Neural progenitor cell (in vitro differentiated cells): Measurements from ENCODE around the gene GJC3.
"Not testable (repeated sequence)": the region's sequence is repeated elsewhere in the genome, so short reads cannot be mapped to it uniquely, and the experiment has no call there.

Experiments used
- EZH2 ChIP-seq: fragments of 200-600 bp; sonication (generic); IDR thresholded peaks from 2 replicates; pipeline ENCODE4 v1.6.1; 2017; ENCODE audit warnings: antibody characterized with exemption, mild to moderate bottlenecking, moderate library complexity
- TF ChIP-seq, protein P1 (sequence below): fragments of 200-600 bp; sonication (generic); IDR thresholded peaks from 2 replicates; pipeline ENCODE4 v1.5.1; 2017; ENCODE audit warnings: antibody characterized with exemption, mild to moderate bottlenecking

DNA sequence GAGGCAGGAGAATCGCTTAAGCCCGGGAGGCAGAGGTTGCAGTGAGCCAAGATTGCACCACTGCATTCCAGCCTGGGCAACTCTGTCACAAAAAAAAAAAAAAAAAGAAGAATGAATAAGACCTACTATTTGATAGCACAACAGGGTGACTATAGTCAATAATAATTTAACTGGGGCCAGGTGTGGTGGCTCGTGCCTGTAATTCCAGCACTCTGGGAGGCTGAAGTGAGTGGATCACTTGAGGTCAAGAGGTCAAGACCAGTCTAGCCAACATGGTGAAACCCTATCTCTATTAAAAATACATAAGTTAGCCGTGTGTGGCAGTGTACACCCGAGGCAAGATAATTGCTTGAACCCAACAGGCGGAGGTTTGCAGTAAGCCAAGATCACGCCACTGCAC lies 44.4 kb upstream of the GJC3 start:
- TF ChIP-seq, protein P1, sequence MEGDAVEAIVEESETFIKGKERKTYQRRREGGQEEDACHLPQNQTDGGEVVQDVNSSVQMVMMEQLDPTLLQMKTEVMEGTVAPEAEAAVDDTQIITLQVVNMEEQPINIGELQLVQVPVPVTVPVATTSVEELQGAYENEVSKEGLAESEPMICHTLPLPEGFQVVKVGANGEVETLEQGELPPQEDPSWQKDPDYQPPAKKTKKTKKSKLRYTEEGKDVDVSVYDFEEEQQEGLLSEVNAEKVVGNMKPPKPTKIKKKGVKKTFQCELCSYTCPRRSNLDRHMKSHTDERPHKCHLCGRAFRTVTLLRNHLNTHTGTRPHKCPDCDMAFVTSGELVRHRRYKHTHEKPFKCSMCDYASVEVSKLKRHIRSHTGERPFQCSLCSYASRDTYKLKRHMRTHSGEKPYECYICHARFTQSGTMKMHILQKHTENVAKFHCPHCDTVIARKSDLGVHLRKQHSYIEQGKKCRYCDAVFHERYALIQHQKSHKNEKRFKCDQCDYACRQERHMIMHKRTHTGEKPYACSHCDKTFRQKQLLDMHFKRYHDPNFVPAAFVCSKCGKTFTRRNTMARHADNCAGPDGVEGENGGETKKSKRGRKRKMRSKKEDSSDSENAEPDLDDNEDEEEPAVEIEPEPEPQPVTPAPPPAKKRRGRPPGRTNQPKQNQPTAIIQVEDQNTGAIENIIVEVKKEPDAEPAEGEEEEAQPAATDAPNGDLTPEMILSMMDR: not testable (repeated sequence)
- TF ChIP-seq EZH2: not testable (repeated sequence)
